Measurements from ENCODE around the gene FOXF2. TPM values are rescaled to one million over a fixed set of nuclear protein-coding genes. Genes with fewer than 3 reads are reported as not detected.
A peak's percentile ranks its signal among the peaks of the same experiment; 100 is the strongest.

Gene FOXF2
- total RNA-seq, 1 donor from 2014 or later: not detected

GRCh38 chr6:1388630-1389368, 577 bp upstream of the FOXF2 start:
- intact Hi-C loops (cut with micrococcal nuclease): no loop called here
- ATAC-seq (no peak), DNase-seq (no peak)

GRCh38 chr6:1390133-1390945, 963 bp downstream of the FOXF2 start:
- DNase-seq (peak; percentile 51), ATAC-seq (peak; percentile 58)
- intact Hi-C loops (cut with micrococcal nuclease): no loop called here

GRCh38 chr6:1390946-1391799, 1.8 kb downstream of the FOXF2 start:
- ATAC-seq: no peak
- DNase-seq: no peak
- intact Hi-C loops (cut with micrococcal nuclease): no loop called here

- no peak for ATAC-seq
- intact Hi-C loops (cut with micrococcal nuclease): no loop called here
- no peak for DNase-seq
These were observed 2.5 kb downstream of the FOXF2 start for GRCh38 chr6:1391800-1392309.

GRCh38 chr6:1392813-1393640, 3.7 kb downstream of the FOXF2 start:
- DNase-seq: no peak
- intact Hi-C loops (cut with micrococcal nuclease): no loop called here
- no peak for ATAC-seq

- DNase-seq (no peak), ATAC-seq (no peak)
- intact Hi-C loops (cut with micrococcal nuclease): no loop called here
These were observed 4.4 kb downstream of the FOXF2 start for GRCh38 chr6:1393641-1394283.

GRCh38 chr6:1394514-1395463, 5.4 kb downstream of the FOXF2 start:
- DNase-seq (no peak), ATAC-seq (no peak)
- intact Hi-C loops (cut with micrococcal nuclease): no loop called here

- DNase-seq (no peak), ATAC-seq (no peak)
- intact Hi-C loops (cut with micrococcal nuclease): no loop called here
These were observed 6.1 kb downstream of the FOXF2 start for GRCh38 chr6:1395506-1395905.

- DNase-seq (no peak), ATAC-seq (no peak)
- intact Hi-C loops (cut with micrococcal nuclease): no loop called here
These were observed 6.8 kb downstream of the FOXF2 start for GRCh38 chr6:1395941-1396908.

- ATAC-seq (peak; percentile 58), DNase-seq (peak; percentile 83)
- intact Hi-C loops (cut with micrococcal nuclease): no loop called here
These were observed 7.8 kb downstream of the FOXF2 start for GRCh38 chr6:1396952-1397868.

GRCh38 chr6:1399085-1399780, 9.9 kb downstream of the FOXF2 start:
- ATAC-seq: no peak
- DNase-seq: no peak

GRCh38 chr6:1400126-1400850, 10.9 kb downstream of the FOXF2 start:
- ATAC-seq (no peak), DNase-seq (no peak)
- intact Hi-C loops (cut with micrococcal nuclease): no loop called here

More at GRCh38 chr6:1399085-1399780, 9.9 kb downstream of the FOXF2 start:
- intact Hi-C loops (cut with micrococcal nuclease): no loop called here

- DNase-seq (no peak), ATAC-seq (no peak)
These were observed 13.0 kb downstream of the FOXF2 start for GRCh38 chr6:1402369-1402768.

GRCh38 chr6:1402868-1403267, 13.5 kb downstream of the FOXF2 start:
- ATAC-seq: no peak
- no peak for DNase-seq
- intact Hi-C loops (cut with micrococcal nuclease): no loop called here

More at GRCh38 chr6:1402369-1402768, 13.0 kb downstream of the FOXF2 start:
- intact Hi-C loops (cut with micrococcal nuclease): no loop called here
